GM19025 (cell line): ENCODE data around the gene MTERF1.
"Not testable (repeated sequence)": the region's sequence is repeated elsewhere in the genome, so short reads cannot be mapped to it uniquely, and the experiment has no call there.

Experiments used
- ATAC-seq: cut with Tn5 transposase; IDR thresholded peaks from one replicate; pipeline ENCODE4 v1.9.1; 2021; ENCODE audit warnings: mild to moderate bottlenecking, low read depth, moderate library complexity; ENCODE audit not compliant: unreplicated experiment

The MTERF1 gene

GRCh38 chr7:91880413-91881241 is at the start of gene MTERF1:
Gene MTERF1, minus strand, starts transcription at chr7:91880702. Its CDS starts 619 bp downstream, at chr7:91880083.
- peak; percentile 99 for ATAC-seq

GRCh38 chr7:91929463-91929862 is 49.0 kb upstream of the MTERF1 start:
- ATAC-seq, result no peak

- no peak for ATAC-seq
Measured at GRCh38 chr7:91927912-91928311, 47.4 kb upstream of the MTERF1 start.

- ATAC-seq, result no peak
Measured at GRCh38 chr7:91922857-91923256, 42.4 kb upstream of the MTERF1 start.

GRCh38 chr7:91918356-91918755 is 37.9 kb upstream of the MTERF1 start:
- ATAC-seq, result no peak

GRCh38 chr7:91916051-91916440 is 35.5 kb upstream of the MTERF1 start:
- no peak for ATAC-seq

- no peak for ATAC-seq
Measured at GRCh38 chr7:91915401-91916050, 35.0 kb upstream of the MTERF1 start.

GRCh38 chr7:91913612-91914011 is 33.1 kb upstream of the MTERF1 start:
- no peak for ATAC-seq

GRCh38 chr7:91912494-91912893 is 32.0 kb upstream of the MTERF1 start:
- no peak for ATAC-seq

- ATAC-seq, result no peak
Measured at GRCh38 chr7:91911121-91911520, 30.6 kb upstream of the MTERF1 start.

GRCh38 chr7:91910171-91910570 is 29.7 kb upstream of the MTERF1 start:
- ATAC-seq, result no peak

- no peak for ATAC-seq
Measured at GRCh38 chr7:91899563-91899962, 19.1 kb upstream of the MTERF1 start.

- ATAC-seq, result no peak
Measured at GRCh38 chr7:91898240-91898992, 17.9 kb upstream of the MTERF1 start.

- ATAC-seq, result no peak
Measured at GRCh38 chr7:91894781-91895480, 14.4 kb upstream of the MTERF1 start.

GRCh38 chr7:91893699-91894098 is 13.2 kb upstream of the MTERF1 start:
- not testable (repeated sequence) for ATAC-seq

GRCh38 chr7:91892821-91893340 is 12.4 kb upstream of the MTERF1 start:
- ATAC-seq, result no peak

GRCh38 chr7:91892099-91892705 is 11.7 kb upstream of the MTERF1 start:
- ATAC-seq, result no peak

- not testable (repeated sequence) for ATAC-seq
Measured at GRCh38 chr7:91888271-91889175, 8.0 kb upstream of the MTERF1 start.
